K562 (cell line): ENCODE data around the gene LANCL1.

Source experiments
- MBD2 ChIP-seq: sonication (generic); IDR thresholded peaks from 2 replicates; pipeline ENCODE4 v1.6.1; 2016; ENCODE audit warnings: low read depth, borderline replicate concordance
- ZFX ChIP-seq: sonication (generic); formaldehyde crosslinking; IDR thresholded peaks from 2 replicates; pipeline ENCODE4 v1.8.0; 2022; ENCODE audit warnings: mild to moderate bottlenecking, missing genetic modification reagents, moderate library complexity
- TF ChIP-seq, protein P1 (sequence below): sonication (generic); formaldehyde crosslinking; IDR thresholded peaks from 2 replicates; pipeline ENCODE4 v1.8.1; 2022; ENCODE audit warnings: missing genetic modification reagents
- TF ChIP-seq, protein P2 (sequence below), 3 experiments: IDR thresholded peaks in 2 of 3; conservative IDR thresholded peaks in 1 of 3; 2 replicates each; pipeline ENCODE4 v1.5.1; 2011 to 2012; ENCODE audit warnings: low read length in 3 of 3, mild to moderate bottlenecking in 3 of 3, control low read depth in 2 of 3, improper control_type of control experiment in 1 of 3, inconsistent platforms in 1 of 3, low read depth in 1 of 3, mixed read lengths in 1 of 3, moderate library complexity in 1 of 3; ENCODE audit not compliant: insufficient read depth in 2 of 3

DNA sequence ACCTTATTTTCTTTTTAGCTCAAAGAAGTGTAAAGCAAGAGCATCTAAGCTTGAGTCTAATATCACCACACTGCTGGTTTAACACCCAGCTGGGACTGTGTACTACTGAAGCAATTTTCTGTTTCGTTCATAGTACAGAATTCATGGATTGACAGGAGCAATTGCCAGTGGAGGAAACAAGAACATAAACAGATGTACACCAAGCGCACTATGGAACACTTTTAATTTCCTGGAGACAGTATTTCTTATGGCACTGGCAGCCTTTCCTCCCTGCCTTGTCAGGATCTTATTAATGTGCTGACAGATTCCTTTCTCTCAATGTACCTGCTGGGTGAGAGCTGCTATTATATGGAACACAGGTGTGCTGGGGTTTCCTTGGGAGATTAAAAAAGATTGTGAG lies 4.2 kb upstream of the LANCL1 start:
- TF ChIP-seq, protein P1, sequence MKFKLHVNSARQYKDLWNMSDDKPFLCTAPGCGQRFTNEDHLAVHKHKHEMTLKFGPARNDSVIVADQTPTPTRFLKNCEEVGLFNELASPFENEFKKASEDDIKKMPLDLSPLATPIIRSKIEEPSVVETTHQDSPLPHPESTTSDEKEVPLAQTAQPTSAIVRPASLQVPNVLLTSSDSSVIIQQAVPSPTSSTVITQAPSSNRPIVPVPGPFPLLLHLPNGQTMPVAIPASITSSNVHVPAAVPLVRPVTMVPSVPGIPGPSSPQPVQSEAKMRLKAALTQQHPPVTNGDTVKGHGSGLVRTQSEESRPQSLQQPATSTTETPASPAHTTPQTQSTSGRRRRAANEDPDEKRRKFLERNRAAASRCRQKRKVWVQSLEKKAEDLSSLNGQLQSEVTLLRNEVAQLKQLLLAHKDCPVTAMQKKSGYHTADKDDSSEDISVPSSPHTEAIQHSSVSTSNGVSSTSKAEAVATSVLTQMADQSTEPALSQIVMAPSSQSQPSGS (CRISPR knock-in tag), result no peak
- TF ChIP-seq, protein P2, sequence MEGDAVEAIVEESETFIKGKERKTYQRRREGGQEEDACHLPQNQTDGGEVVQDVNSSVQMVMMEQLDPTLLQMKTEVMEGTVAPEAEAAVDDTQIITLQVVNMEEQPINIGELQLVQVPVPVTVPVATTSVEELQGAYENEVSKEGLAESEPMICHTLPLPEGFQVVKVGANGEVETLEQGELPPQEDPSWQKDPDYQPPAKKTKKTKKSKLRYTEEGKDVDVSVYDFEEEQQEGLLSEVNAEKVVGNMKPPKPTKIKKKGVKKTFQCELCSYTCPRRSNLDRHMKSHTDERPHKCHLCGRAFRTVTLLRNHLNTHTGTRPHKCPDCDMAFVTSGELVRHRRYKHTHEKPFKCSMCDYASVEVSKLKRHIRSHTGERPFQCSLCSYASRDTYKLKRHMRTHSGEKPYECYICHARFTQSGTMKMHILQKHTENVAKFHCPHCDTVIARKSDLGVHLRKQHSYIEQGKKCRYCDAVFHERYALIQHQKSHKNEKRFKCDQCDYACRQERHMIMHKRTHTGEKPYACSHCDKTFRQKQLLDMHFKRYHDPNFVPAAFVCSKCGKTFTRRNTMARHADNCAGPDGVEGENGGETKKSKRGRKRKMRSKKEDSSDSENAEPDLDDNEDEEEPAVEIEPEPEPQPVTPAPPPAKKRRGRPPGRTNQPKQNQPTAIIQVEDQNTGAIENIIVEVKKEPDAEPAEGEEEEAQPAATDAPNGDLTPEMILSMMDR (IDR thresholded peaks at IDR 0.05 in 2 of 3, conservative IDR thresholded peaks at IDR 0.05 in 1 of 3; ENCODE audit: insufficient read depth in 2 of 3, low read depth in 1 of 3, low read length in 3 of 3), result no peak
- TF ChIP-seq MBD2, result no peak
- no peak for TF ChIP-seq ZFX
